ENCODE results near the gene RGS7. TPM values are rescaled to one million over a fixed set of nuclear protein-coding genes. Genes with fewer than 3 reads are reported as not detected.

The RGS7 gene
- total RNA-seq, 4 donors from 2014 or later = 0.47 TPM; not detected in 3

DNA sequence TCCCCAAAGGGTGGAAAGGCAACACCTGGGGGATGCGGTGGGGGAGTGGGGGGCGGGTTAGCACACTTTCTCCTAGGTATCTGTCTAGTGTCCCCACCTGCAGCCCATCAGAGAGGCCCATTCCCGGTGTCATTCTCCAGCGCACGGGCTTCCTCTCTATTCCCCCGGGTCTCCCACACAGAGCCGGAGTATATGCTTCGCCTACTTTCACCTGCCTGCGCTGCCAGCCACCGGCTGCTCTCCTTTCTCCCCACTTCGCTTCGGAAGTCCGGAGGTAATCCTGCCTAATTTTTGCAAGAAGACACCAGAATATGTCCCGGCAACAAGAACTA, 852 bp downstream of the RGS7 start:
- TF ChIP-seq, protein P1, sequence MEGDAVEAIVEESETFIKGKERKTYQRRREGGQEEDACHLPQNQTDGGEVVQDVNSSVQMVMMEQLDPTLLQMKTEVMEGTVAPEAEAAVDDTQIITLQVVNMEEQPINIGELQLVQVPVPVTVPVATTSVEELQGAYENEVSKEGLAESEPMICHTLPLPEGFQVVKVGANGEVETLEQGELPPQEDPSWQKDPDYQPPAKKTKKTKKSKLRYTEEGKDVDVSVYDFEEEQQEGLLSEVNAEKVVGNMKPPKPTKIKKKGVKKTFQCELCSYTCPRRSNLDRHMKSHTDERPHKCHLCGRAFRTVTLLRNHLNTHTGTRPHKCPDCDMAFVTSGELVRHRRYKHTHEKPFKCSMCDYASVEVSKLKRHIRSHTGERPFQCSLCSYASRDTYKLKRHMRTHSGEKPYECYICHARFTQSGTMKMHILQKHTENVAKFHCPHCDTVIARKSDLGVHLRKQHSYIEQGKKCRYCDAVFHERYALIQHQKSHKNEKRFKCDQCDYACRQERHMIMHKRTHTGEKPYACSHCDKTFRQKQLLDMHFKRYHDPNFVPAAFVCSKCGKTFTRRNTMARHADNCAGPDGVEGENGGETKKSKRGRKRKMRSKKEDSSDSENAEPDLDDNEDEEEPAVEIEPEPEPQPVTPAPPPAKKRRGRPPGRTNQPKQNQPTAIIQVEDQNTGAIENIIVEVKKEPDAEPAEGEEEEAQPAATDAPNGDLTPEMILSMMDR (IDR thresholded peaks at IDR 0.05) = no peak
- DNase-seq (ENCODE audit: low spot score) (no peak), ATAC-seq (ENCODE audit: low FRiP score) (peak; percentile 20)

DNA sequence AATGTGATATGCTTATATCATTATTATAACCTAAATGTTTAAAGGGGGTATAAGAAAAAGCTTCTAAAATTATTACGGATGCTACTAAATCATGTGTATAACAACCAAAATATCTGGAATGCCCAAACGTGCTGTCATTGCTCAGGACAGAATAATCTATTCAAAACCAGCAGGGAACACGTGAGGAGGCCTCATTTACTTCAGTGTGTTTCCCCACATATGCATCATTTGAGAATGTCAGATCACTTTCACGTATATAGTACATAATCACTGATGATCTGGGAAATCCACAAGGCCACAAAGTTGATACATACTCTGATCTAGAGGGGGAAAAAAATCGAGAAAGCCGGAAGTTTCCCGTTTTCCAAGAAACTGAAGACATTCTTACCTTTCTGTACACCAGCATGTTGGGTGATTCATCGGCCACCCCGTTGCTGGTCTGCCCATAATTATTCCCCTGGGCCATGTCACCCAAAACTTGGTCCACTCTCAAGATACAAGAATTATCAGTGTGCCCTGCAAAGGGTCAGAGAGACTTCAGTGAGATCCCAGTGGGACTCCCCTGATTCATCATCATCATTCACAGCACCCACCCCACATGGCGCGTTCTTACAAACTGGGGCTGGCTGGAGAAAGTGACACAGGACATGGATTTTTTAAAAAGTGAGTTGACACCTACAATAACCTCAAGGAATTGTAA, 1.5 kb downstream of the RGS7 start:
- no peak for ATAC-seq (ENCODE audit: low FRiP score)
- TF ChIP-seq, protein P1 (IDR thresholded peaks at IDR 0.05) = no peak
- no peak for DNase-seq (ENCODE audit: low spot score)

DNA sequence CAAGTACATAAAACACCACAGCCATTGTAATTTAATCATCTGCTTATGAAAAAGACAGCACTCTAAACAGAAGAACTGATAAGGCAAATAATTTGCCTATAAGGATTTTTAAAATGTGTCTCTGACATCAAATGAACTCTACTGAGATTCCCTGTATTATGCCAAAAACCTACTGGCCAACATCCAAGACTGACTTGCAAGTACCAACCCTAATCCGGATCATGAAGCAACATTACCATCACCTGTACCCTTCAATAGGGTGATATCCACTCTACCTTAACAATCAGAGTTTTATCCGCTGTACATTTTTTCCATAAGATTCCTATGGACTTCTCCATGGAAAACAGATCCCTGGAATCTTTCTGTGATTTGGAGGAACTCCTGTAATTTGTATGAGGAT, 4.6 kb downstream of the RGS7 start:
- TF ChIP-seq, protein P1 (IDR thresholded peaks at IDR 0.05) = no peak
- DNase-seq (ENCODE audit: low spot score) (no peak), ATAC-seq (ENCODE audit: low FRiP score) (no peak)

DNA sequence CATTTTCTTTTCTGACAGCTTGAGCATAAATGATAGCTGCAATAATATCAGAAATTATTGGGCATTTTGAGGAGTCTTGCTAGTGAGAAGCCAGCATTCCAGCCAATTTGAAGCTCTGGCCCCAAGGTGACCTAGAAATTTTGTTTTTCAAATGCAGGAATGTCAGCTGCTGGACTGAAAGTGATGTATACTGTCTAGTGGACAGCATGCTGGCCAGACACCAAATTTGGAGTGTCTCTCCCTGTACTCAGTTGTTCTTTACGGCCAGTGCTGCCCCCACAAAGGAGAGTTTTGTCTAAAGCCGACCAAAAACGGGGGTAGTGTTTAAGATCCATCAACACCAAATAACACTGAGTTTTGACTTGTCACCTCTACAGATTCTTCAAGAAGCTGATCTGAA, 5.2 kb downstream of the RGS7 start:
- TF ChIP-seq, protein P1 (IDR thresholded peaks at IDR 0.05) = no peak
- ATAC-seq (ENCODE audit: low FRiP score) (no peak), DNase-seq (ENCODE audit: low spot score) (no peak)

DNA sequence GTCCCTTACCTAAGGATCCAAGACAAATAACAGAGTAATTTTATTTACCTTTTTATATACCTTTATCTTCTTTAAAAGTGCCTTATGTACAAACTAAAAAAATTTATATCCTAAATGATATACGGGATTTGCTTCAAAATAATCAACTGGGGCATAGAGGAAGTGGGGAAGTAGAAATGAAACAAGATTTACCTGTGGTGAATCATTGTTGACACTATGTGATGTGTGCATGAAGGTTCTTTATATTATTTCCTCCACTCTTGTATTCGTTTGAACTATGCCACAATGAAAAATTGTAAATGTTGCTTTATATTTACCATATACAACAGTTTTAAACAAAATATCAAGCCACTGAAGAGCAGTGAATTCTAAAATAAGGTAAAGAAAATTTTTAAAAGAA, 13.0 kb downstream of the RGS7 start:
- no peak for ATAC-seq (ENCODE audit: low FRiP score)
- no peak for DNase-seq (ENCODE audit: low spot score)
- TF ChIP-seq, protein P1 (IDR thresholded peaks at IDR 0.05) = no peak

DNA sequence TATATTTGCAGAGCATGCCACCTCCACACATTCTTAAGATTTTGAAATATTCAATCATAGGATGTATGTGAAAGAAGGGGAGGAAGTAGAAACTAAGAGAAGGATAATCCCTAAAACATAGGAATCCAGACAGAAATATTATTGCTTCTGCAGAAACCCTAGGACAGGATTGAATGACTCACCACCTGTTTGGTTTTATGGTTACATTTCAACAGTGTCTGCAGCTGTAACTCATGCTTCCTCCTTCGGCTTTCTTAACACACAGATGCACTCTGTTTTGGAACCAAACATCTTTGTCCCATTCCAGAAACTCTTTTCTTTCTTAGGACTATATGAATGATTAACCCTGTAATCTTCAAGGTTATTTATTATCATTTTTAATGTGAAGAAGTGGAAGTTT, 20.7 kb downstream of the RGS7 start:
- TF ChIP-seq, protein P1 (IDR thresholded peaks at IDR 0.05) = no peak
- no peak for ATAC-seq (ENCODE audit: low FRiP score)
- no peak for DNase-seq (ENCODE audit: low spot score)

DNA sequence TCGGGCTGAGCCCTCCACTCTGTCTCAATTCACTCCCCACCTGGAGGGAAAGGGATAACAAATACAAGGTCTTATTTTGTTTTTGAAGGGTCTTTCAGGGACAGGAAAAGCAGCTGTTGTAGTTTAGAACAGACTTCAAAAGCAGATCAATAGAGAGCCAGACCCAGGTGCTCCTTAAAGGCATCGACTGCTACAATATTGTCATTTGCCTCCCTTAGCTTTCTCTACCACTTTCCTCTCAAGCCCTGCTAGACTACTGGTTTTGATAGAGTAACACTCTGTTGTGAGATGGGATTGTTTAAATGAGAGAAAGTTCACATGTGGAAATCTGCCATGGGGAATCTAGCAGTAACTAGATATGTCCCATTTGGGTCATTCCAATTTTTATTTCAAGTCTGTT, 24.0 kb downstream of the RGS7 start:
- no peak for DNase-seq (ENCODE audit: low spot score)
- TF ChIP-seq, protein P1 (IDR thresholded peaks at IDR 0.05) = no peak
- no peak for ATAC-seq (ENCODE audit: low FRiP score)
